Measurements from ENCODE around the gene CACNB4. TPM values are rescaled to one million over a fixed set of nuclear protein-coding genes. Genes with fewer than 3 reads are reported as not detected.

Gene CACNB4
- total and polyA plus RNA-seq, 2 of the 4 experiments (the other 2 are of a cell fraction), result 0.12 to 0.36 TPM

DNA sequence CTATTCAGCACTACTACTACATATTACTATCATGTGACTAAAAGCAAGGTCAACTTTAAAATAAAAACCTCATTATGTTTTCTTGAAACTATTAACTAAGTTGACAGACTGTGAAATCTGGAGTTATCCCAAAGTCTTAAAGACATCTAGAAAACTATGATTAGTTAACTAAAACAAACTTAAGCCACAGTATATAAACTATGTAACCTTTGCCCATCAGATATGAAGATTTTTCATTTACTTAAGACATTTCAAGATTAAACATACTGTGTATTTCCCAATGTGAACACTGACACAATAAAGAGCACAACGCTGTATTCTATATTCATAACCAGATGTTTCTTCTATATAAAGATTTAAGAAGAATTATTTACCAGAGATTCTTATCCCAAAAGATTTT is 33.5 kb upstream of the CACNB4 start:
- intact Hi-C loops (cut with micrococcal nuclease) (no loop called here), dilution Hi-C loops (cut with HindIII; ENCODE audit: low sequenced_read_pairs, unreplicated experiment) (no loop called here), in situ Hi-C loops (cut with MboI; ENCODE audit: low sequenced_read_pairs) (no loop called here)
- no peak overlapping the region for H3K9ac ChIP-seq (ENCODE audit: low read depth, low read length)
- POLR2A ChIA-PET (ENCODE audit: unreplicated experiment), result no interaction called here
- H2BK15ac ChIP-seq (ENCODE audit: low read depth, low read length), result no peak overlapping the region
- H3K4me3 ChIP-seq (ENCODE audit: insufficient read depth, low read depth, low read length), result no peak overlapping the region
- H3K79me1 ChIP-seq (ENCODE audit: low read depth in 1 of 2, low read length in 2 of 2), result peaks cover 0 to 6% of the 10 kb centered on the region in 2 experiments; a peak in 1 of 4 replicates
- no TSS peak for BruUV-seq (replicated peaks)
- no peak overlapping the region for H2AK9ac ChIP-seq (replicated peaks; ENCODE audit: low read depth, low read length, poor library complexity)
- H3K23ac ChIP-seq (ENCODE audit: low read depth, low read length), result no peak overlapping the region
- DNase-seq, result peak; percentile 46
- H3K14ac ChIP-seq (replicated peaks; ENCODE audit: low read depth, low read length), result no peak overlapping the region
- no peak overlapping the region for H3K4ac ChIP-seq (ENCODE audit: low read depth, low read length)
- H4K5ac ChIP-seq (ENCODE audit: low read depth, low read length), result no peak overlapping the region
- no peaks in the 10 kb centered on the region for H3K9me3 ChIP-seq (ENCODE audit: control insufficient read depth, insufficient read depth, low read length)
- peaks cover 7% of the 10 kb centered on the region for H3K9me1 ChIP-seq (ENCODE audit: insufficient read depth, low read length)
- H2BK5ac ChIP-seq (ENCODE audit: low read depth, low read length, poor library complexity, severe bottlenecking), result no peak overlapping the region
- no peaks in the 10 kb centered on the region for H3K27me3 ChIP-seq (ENCODE audit: control insufficient read depth, insufficient read depth, low read length)
- ATAC-seq (ENCODE audit: low read depth), result peak; percentile 42
- no peak overlapping the region for H3K18ac ChIP-seq (ENCODE audit: low read depth, low read length)
- no peak overlapping the region for H3K27ac ChIP-seq (ENCODE audit: insufficient read depth, low read length)
- no peak overlapping the region for H2AK5ac ChIP-seq (ENCODE audit: low read depth, low read length)
- no peak overlapping the region for H2BK120ac ChIP-seq (ENCODE audit: low read depth, low read length)
- H4K20me1 ChIP-seq (ENCODE audit: insufficient read depth, low read length), result 0 out of 2 replicates have a peak, but pooled peaks cover 5% of the 10 kb centered on the region
- CTCF ChIA-PET, result no interaction called here
- no peak for TF ChIP-seq BHLHE40 (IDR thresholded peaks at IDR 0.05; ENCODE audit: low read depth, low read length)
- no peak for TF ChIP-seq MXI1 (IDR thresholded peaks at IDR 0.05; ENCODE audit: borderline replicate concordance, low read depth, low read length)
- no peak for TF ChIP-seq FOS (IDR thresholded peaks at IDR 0.05; ENCODE audit: low read depth, low read length)
- peak; percentile 13; the same call in 1 of the 2 replicates for TF ChIP-seq CEBPB (IDR thresholded peaks at IDR 0.05; ENCODE audit: low read depth, low read length)
- peaks cover 3% of the 10 kb centered on the region; the same call in 1 of the 2 replicates for H3K4me1 ChIP-seq (ENCODE audit: control insufficient read depth, insufficient read depth, low read length)
- no CpG with 5 or more reads among the region's 1 CpG for WGBS, 2 experiments (ENCODE audit: extremely low coverage in 2 of 2, insufficient read length in 1 of 2)
- H2AFZ ChIP-seq (replicated peaks; ENCODE audit: low read length, poor library complexity), result no peak overlapping the region
- no peak overlapping the region for H2BK20ac ChIP-seq (ENCODE audit: low read depth, low read length)
- H3K36me3 ChIP-seq (ENCODE audit: control insufficient read depth, insufficient read depth, low read length), result peaks cover 5% of the 10 kb centered on the region
- no peak overlapping the region for H4K91ac ChIP-seq (ENCODE audit: insufficient read depth, low read depth, low read length)
- no peak overlapping the region for H3K4me2 ChIP-seq (ENCODE audit: low read depth, low read length)
- H3K56ac ChIP-seq (ENCODE audit: extremely low read depth, insufficient read depth, low read length), result no peak overlapping the region
- no peak overlapping the region for H4K8ac ChIP-seq (ENCODE audit: low read depth in 2 of 2, low read length in 2 of 2)
